ENCODE measurements around the gene CLBA1. TPM values are rescaled to one million over a fixed set of nuclear protein-coding genes. Genes with fewer than 3 reads are reported as not detected.
A peak's percentile ranks its signal among the peaks of the same experiment; 100 is the strongest.

The CLBA1 gene
- total RNA-seq, 1 donor from 2014 or later, result 2.4 TPM

DNA sequence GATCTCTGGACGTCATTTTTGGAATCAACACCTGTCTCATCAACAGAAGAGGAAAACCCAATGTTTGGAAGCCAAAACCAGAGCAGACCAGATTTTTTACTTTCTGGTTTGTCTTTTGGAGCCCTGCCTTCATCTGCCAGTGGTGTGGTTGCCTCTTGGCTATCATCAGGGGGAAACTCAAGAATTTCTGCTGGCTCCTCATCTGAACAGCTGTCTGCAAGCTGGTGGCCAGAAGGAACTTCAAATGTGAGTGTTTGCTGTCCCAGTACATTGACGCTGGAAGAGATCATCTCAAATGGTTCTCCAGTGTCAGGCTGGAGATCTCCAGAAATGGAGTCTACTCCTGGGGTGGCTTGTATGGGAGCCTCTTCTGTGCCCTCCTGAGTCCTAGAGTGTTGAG lies 47.2 kb upstream of the CLBA1 start:
- no peak overlapping the region for H3K4me3 ChIP-seq

DNA sequence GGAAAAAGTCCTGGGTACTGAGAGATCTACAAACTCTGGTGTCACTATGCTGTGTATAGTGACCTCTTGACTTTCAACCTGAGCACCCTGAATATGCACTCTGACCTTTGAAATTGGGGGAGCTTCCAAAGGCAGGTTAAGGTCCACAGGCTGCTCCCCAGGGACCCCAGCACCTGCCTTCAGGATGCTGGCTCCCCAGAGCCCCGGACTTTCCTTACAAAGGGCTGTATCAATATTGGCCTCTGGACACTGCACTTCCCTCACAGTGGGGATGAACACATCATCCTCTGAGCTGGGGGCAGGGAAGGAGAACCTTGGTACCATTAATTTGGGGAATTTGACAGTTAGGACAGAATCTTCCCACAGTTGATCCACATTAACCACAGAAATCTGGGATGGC lies 46.6 kb upstream of the CLBA1 start:
- TF ChIP-seq, protein P1, sequence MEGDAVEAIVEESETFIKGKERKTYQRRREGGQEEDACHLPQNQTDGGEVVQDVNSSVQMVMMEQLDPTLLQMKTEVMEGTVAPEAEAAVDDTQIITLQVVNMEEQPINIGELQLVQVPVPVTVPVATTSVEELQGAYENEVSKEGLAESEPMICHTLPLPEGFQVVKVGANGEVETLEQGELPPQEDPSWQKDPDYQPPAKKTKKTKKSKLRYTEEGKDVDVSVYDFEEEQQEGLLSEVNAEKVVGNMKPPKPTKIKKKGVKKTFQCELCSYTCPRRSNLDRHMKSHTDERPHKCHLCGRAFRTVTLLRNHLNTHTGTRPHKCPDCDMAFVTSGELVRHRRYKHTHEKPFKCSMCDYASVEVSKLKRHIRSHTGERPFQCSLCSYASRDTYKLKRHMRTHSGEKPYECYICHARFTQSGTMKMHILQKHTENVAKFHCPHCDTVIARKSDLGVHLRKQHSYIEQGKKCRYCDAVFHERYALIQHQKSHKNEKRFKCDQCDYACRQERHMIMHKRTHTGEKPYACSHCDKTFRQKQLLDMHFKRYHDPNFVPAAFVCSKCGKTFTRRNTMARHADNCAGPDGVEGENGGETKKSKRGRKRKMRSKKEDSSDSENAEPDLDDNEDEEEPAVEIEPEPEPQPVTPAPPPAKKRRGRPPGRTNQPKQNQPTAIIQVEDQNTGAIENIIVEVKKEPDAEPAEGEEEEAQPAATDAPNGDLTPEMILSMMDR (IDR thresholded peaks at IDR 0.05; ENCODE audit: borderline replicate concordance), result no peak
- no peak overlapping the region for H3K27ac ChIP-seq (replicated peaks)
- H3K9me3 ChIP-seq (replicated peaks), result no peaks in the 10 kb centered on the region
- intact Hi-C loops (cut with micrococcal nuclease), result no loop called here
- H3K27me3 ChIP-seq (ENCODE audit: low read depth), result peaks cover 60% of the 10 kb centered on the region
- H3K36me3 ChIP-seq, result no peaks in the 10 kb centered on the region
- no peak for DNase-seq
- peaks cover 3% of the 10 kb centered on the region for H3K4me1 ChIP-seq
- no peak overlapping the region for H3K4me3 ChIP-seq

More for the DNA sequence above, 47.2 kb upstream of the CLBA1 start:
- no peaks in the 10 kb centered on the region for H3K36me3 ChIP-seq
- no peak overlapping the region for H3K27ac ChIP-seq (replicated peaks)
- no peak for DNase-seq
- intact Hi-C loops (cut with micrococcal nuclease), result no loop called here
- peaks cover 4% of the 10 kb centered on the region for H3K4me1 ChIP-seq
- H3K27me3 ChIP-seq (ENCODE audit: low read depth), result peaks cover 61% of the 10 kb centered on the region
- TF ChIP-seq, protein P1 (IDR thresholded peaks at IDR 0.05; ENCODE audit: borderline replicate concordance), result no peak
- H3K9me3 ChIP-seq (replicated peaks), result no peaks in the 10 kb centered on the region

DNA sequence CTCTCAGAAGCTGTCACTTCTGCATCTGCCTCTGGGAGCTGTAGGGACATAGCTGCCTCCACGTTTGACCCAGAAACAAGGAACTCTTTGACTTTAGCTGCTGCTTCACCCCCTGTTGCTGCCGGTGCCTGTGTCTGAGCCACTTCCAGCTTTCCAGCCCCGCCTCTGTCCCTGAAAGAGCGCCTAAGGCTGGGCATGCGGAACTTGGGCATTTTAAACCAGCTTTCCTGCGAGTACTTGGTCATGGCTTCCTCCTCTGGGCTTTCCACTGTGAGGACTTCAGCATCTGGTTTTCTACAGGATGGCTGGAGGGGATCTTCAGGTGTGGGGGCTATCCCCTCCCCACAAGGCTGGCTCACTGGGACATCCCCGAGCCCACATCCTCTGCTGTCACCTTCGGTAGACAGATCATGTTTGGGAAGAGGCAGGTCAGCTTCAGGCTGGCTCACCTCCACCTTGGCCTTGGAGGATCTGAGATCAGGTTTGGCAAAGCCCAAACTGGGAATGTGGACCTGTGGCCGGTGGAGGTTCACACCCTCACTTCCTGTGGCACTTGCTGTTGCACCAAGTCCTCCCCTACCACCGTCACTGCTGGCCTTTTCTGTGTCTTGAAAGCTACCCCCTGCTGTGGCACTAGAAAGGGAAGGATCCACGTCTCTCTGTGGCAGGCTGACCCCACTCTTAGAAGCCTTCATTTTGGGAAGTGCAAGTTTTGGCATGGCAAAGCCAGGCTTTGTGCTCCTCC lies 45.8 kb upstream of the CLBA1 start:
- Histone ChIP-seq H3K4me1 (no peaks in the 10 kb centered on the region), H3K27me3 (ENCODE audit: low read depth) (peaks cover 51% of the 10 kb centered on the region), H3K4me3 (no peak overlapping the region), H3K27ac (replicated peaks) (no peak overlapping the region), H3K9me3 (replicated peaks) (no peaks in the 10 kb centered on the region), H3K36me3 (no peaks in the 10 kb centered on the region)
- intact Hi-C loops (cut with micrococcal nuclease), result no loop called here
- peak; percentile 11 for DNase-seq
- TF ChIP-seq, protein P1 (IDR thresholded peaks at IDR 0.05; ENCODE audit: borderline replicate concordance), result no peak

DNA sequence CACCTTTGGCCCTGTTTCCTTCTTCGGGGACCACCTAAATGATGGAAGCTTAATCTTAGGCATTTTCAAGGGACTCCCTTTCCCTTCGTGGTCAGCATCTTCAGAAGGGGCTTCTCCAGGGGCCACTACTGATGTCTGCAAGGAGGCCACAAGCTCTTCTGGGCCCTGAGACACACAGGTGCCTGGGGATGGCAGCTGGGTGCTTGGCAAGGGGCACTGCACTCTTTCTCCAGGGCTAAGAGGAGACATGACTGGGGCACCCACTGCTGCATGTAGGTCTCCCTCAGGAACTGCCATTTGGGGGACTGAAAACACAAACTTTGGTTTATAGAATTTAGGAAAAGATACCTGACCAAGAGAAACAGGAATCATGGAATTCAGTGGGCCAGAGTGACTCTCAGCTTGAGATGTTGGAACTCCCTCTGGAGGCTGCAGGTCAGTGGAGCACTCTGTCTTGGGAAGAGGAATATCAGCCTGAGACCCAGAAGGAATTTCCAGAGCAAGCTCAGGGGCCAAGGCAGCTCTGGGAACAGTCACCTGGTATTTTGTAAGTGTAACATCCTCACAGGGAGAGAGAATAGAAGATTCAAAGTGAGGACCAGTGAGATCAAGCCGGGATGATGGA lies 45.0 kb upstream of the CLBA1 start:
- DNase-seq, result no peak
- intact Hi-C loops (cut with micrococcal nuclease), result no loop called here
- no peak overlapping the region for H3K27ac ChIP-seq (replicated peaks)
- H3K4me1 ChIP-seq, result no peaks in the 10 kb centered on the region
- H3K4me3 ChIP-seq, result no peak overlapping the region
- TF ChIP-seq, protein P1 (IDR thresholded peaks at IDR 0.05; ENCODE audit: borderline replicate concordance), result no peak
- H3K36me3 ChIP-seq, result no peaks in the 10 kb centered on the region
- H3K27me3 ChIP-seq (ENCODE audit: low read depth), result peaks cover 45% of the 10 kb centered on the region
- no peaks in the 10 kb centered on the region for H3K9me3 ChIP-seq (replicated peaks)

DNA sequence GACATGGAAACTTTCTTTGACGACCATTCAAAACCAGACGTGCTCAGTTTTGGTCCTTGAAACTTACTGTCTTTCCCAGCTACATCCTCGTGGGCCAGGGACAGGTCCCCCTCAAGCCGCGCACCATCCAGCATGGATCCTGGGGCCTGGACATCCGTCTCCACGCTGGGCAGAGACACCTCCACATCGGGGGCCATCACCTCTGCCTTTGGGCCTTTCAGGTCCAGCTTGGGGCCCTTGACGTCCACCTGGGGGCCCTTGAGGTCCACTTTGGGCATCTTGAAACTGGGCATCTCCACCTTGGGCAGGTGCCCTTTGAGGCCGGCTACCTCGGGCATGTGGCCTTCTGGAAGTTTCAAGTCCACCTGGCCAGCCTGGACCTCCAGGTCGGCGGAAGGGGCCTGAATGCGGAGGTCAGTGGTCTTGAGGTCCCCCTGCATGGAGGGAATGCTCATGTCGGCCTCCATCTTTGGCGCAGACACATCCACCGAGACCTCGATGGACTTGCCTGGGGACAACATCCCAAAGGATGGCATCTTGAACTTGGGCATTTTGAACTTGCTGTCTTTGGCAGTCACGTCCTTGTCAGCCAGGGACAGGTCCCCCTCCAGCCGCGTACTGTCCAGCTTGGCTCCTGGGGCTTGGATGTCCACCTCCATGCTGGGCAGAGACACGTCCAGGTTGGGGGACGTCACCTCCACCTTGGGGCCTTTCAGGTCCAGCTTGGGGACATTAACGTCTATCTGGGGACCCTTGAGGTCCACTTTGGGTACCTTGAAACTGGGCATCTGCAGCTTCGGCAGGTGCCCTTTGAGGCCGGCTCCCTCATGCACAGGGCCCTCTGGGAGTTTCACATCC lies 43.9 kb upstream of the CLBA1 start:
- TF ChIP-seq, protein P1 (IDR thresholded peaks at IDR 0.05; ENCODE audit: borderline replicate concordance), result no peak
- no peaks in the 10 kb centered on the region for H3K36me3 ChIP-seq
- no peaks in the 10 kb centered on the region for H3K9me3 ChIP-seq (replicated peaks)
- peaks cover 36% of the 10 kb centered on the region for H3K27me3 ChIP-seq (ENCODE audit: low read depth)
- DNase-seq, result peak; percentile 11
- intact Hi-C loops (cut with micrococcal nuclease), result no loop called here
- H3K4me1 ChIP-seq, result no peaks in the 10 kb centered on the region
- no peak overlapping the region for H3K4me3 ChIP-seq
- no peak overlapping the region for H3K27ac ChIP-seq (replicated peaks)

Data from left ventricle myocardium inferior (tissue), 1 donor.